GM21423 (cell line): ENCODE data around the gene MXRA8.

Experiments
- ATAC-seq: cut with Tn5 transposase; IDR thresholded peaks from one replicate; pipeline ENCODE4 v1.9.1; 2021; ENCODE audit warnings: mild to moderate bottlenecking, moderate library complexity; ENCODE audit not compliant: unreplicated experiment

Gene MXRA8

DNA sequence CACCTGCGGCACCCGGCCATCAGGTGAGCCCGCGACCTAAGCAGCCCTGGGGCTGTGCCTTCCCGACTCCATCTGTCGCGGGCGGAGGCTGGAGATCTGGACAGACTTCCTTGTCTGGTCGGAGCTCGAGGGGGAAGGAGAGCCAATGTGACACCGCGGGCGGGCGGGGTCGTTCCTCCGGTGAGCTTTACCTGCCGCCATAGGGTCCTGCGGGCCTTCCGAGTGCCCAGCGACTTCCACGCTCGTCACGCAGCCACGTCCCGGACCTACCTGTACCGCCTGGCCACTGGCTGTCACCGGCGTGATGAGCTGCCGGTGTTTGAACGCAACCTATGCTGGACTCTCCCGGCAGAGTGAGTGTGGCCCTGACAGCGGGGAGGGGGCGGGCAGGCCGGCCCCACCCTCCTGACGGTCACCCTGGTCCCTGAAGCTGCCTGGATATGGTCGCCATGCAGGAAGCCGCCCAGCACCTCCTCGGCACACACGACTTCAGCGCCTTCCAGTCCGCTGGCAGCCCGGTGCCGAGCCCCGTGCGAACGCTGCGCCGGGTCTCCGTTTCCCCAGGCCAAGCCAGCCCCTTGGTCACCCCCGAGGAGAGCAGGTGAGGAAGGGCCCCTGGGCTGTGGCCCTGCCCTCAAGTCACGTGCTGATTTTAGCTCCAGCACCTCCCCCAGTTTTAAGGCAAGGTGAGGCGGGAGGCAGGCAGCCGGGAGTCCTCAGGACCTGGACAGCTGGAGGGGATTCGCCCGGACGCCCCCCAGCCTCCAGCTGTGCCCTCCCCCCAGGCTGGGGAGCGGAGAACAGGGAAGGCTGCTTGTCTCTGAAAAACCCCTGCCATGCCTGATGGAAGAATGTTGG, 48.9 kb downstream of the MXRA8 start:
- ATAC-seq = no peak

DNA sequence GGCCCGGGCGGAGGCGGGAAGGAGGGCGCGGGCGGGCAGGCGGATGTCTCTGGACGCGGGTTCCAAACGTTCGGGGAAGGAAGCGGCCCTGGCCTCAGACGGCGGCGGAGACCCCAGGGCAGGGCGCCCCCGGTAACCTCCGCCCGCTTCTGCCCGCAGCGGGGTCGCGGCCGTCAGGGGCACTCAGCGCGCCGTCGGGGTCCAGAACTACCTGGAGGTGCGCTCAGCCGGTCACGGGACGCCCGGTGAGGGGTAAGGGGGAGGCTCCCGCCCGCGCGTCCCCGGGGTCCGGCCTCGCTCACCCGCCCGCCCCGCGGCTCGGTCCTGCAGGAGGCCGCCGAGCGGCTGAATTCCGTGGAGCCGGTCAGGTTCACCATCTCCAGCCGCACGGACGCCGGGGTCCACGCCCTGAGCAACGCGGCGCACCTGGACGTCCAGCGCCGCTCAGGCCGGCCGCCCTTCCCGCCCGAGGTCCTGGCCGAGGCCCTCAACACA, 49.6 kb downstream of the MXRA8 start:
- no peak for ATAC-seq

- ATAC-seq = peak; percentile 55
Measured at GRCh38 chr1:1307923-1308755, 50.2 kb downstream of the MXRA8 start, which contains the start of the genes ACAP3 and PUSL1. Gene ACAP3, minus strand, starts transcription at chr1:1307930. Its CDS starts 115 bp downstream, at chr1:1307815. Gene PUSL1, plus strand, starts transcription at chr1:1308597. Its CDS starts 47 bp downstream, at chr1:1308644.

DNA sequence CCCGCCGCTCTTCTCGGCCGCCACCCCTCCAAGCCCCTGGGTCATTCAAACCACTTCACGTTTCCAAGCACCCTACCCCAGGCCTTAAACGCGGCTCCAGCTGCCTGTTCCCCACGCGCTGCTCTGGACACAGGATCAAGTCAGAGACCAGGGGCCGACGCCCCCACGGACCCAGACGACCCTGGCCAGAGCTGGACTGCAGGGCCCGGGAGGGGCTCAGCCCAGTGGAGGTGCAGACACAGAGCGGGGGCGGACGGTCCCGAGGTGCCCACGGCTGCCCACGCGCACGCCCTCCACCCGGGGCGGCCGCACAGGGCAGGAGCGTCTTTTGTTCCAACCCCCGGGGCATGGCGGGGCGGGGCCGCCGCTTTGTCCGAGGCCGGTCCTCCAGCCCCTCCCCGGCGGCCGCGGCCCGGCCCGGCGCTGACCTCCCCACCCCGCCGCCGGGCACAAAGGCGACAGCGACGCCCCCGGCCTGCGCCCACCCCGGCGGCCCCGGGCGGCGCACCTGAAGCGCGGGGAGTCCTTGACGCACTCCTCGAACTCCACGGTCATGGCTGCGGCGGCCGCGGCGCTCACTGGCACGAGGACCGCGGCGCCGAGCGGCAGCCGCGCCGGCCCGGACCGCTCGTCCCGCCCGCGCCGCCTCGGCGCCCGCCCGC, 51.0 kb downstream of the MXRA8 start:
- no peak for ATAC-seq

GRCh38 chr1:1306661-1307260, 51.6 kb downstream of the MXRA8 start:
- ATAC-seq = no peak

DNA sequence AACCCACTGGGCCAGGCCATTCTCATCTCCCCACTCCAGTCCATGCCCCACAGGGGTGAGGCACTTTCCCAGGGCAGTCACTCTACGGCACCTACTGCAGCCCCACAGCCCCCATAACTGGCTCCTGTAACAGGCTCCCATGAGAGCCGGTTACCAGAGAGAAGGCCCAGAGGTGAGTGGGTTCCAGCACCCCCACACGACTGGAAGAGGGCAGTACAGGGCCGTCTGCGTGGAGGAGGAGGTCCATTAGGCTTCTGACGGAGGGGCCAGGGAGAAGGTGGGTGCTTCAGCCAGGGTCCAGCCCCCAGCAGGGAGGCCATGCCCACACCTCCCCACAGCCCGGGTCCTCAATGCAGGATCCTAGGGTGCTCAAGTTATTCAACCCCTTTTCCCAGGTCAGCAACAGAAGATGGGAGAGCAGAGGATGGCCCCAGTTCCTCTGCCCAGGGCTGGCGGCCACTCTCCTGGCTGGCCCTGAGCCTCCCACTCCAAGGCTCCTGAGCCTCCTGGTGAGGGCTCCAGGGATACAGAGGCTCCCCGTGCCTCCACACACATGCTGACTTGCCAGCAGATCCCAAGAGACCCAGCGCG, 52.2 kb downstream of the MXRA8 start:
- ATAC-seq = no peak

DNA sequence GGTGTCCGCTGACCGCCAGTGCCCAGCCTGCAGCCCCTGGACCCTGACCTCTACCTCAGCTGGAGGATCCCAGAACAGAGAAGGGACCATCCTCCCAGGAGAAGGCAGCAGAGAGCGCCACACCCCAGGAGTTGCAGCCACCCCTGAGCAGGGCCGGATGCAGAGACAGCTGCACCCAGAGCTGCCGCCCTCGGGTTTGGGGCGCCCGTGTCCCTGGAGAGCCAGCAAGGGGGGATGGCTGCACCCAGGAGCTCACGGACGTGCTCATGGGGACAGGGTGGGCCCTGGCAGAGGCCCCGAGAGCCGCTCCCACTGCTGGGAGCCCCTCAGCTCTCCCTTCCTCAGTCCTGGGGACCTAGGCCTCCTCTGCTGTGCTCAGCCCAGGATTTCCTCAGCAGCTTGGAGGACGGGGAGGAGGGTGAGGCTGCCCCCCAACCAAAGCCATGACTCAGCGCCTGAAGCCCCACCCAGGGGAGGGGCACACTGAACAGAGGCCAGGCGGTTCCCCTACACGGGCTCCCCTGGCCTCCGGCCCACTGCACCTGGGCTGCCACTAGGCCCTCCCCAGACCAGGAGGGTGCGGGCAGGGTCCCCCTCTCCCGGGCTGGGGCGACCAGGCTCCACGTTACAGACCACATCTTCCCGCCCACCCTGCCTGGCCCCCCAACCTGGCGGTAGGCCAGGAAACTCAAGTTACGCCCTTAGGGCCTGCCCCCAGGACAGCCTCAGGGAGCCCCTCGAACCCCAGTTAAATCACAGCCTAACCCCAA, 52.9 kb downstream of the MXRA8 start:
- ATAC-seq = no peak

DNA sequence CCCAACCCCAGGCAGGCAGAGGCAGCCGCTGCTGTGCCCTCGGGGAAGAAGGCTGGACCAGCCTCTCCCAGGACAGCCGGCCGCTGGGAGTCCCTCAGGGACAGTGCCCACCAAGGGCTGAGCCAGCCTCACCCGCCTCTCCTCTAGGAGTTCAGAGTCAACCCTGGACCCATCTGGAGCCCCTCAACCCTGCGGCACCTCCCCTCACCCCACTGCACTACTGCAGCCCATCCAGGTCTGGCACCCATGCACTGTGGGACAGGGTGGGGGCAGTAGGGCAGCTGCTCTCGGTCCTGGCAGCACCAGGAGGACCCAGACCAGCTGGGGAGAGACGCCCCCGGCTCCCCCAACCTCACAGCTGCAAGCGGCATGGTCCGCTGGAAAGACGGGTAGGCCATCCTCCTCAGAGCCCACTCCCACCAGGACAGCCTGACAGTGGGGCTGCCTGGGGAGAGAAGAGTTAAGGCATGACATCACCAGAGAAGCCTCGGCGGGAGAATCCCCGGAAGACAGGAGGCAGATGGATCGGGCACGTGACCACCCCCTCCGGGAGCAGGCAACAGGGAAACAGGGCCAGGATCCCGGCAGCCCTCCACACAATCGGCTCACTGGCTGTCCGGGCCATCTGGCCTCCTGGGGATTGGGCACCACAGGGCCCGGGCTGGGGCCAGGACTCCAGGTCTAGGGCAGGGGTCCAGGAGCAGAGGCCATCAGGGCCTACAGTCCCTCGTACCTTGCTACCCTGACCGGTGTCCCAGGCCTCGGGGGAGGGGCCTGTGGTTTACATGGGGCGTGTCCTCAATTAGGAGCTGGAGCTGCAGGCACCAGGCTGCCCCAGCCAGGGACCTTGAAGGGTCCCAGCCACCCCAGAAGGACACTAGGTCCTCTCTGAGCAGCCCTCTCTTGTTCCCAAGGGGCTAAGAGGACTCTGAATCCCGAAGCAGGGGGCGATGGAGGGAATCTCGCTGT, 53.7 kb downstream of the MXRA8 start:
- no peak for ATAC-seq

GRCh38 chr1:1303736-1304135, 54.6 kb downstream of the MXRA8 start:
- ATAC-seq = no peak

DNA sequence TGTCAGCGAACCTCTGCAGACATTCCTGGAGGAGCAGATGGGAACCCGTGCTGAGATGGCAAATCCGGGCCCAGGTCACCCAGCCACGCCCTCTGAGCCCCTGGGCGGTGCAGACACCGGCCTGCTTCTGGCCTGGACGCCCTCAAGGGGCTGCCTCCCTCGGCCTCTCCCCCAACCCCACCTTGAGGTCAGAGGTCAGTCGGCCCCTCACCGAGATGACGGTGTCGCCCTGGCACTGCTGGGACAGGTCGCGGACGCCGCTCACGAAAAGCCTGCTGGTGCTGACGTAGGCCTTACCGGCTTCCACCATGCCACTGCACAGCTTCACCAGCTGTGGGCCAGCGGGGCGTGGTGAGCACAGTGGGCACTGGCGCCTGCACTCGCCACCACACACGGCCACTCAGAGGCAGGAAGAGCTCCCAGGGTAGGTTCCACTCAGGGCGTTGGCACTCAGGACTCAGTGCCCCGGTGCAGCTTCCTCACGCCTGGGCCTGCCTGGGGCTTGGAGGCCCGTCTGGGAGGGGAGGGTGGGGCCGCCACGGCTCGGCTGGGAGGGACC, 55.3 kb downstream of the MXRA8 start:
- no peak for ATAC-seq
